H1 (cell line): ENCODE results near the gene ZNF576. TPM values are rescaled to one million over a fixed set of nuclear protein-coding genes. Genes with fewer than 3 reads are reported as not detected.

Experiments used
- CTCF ChIA-PET: fragments of 300-600 bp; sonication (Branson Sonifier 250); formaldehyde crosslinking; loops from one replicate; lab custom pipeline; 2021; ENCODE audit not compliant: partially characterized antibody; lab: Charles Lee
- POLR2A ChIA-PET: fragments of 300-600 bp; sonication (Branson Sonifier 250); formaldehyde crosslinking; loops from one replicate; lab custom pipeline; 2021; ENCODE audit warnings: inconsistent platforms; ENCODE audit not compliant: partially characterized antibody; lab: Charles Lee
- DNase-seq, 2 experiments: peaks; one replicate each; pipeline versions ENCODE4 v3.0.0 to v3.0.0-alpha.2; 2010 to 2022; ENCODE audit warnings: low spot score in 2 of 2, low read depth in 1 of 2, mixed read lengths in 1 of 2
- FAIRE-seq: peaks from 2 replicates; lab custom pipeline; 2011; peaks lifted over from hg19 to GRCh38; lab: Jason Lieb, UNC
- H2AFZ ChIP-seq: 2 replicates; pipeline ENCODE4 v1.8.1; 2012; ENCODE audit warnings: low read length, inconsistent platforms
- H2AK5ac ChIP-seq: 2 replicates; pipeline ENCODE4 v1.6.1; 2013; ENCODE audit warnings: low read depth, low read length
- H2BK120ac ChIP-seq: replicated peaks from 2 replicates; pipeline ENCODE3; 2013; ENCODE audit warnings: low read depth, low read length, inconsistent platforms
- H2BK12ac ChIP-seq: 2 replicates; pipeline ENCODE4 v1.6.1; 2013; ENCODE audit warnings: low read depth, low read length
- H2BK15ac ChIP-seq: 2 replicates; pipeline ENCODE4 v1.6.1; 2013; ENCODE audit warnings: low read length
- H2BK20ac ChIP-seq: 2 replicates; pipeline ENCODE4 v1.6.1; 2013; ENCODE audit warnings: low read length
- H2BK5ac ChIP-seq: 2 replicates; pipeline ENCODE4 v1.6.1; 2013; ENCODE audit warnings: low read depth, low read length
- H3K14ac ChIP-seq: 2 replicates; pipeline ENCODE4 v1.6.1; 2013; ENCODE audit warnings: inconsistent platforms; ENCODE audit not compliant: insufficient read length
- H3K18ac ChIP-seq: 2 replicates; pipeline ENCODE4 v1.6.1; 2013; ENCODE audit warnings: low read length; ENCODE audit errors: extremely low read depth
- H3K23ac ChIP-seq: 2 replicates; pipeline ENCODE4 v1.6.1; 2013; ENCODE audit warnings: inconsistent platforms; ENCODE audit not compliant: insufficient read length
- H3K23me2 ChIP-seq: 2 replicates; pipeline ENCODE4 v1.6.1; 2013; ENCODE audit warnings: low read depth, low read length
- H3K27ac ChIP-seq: 2 replicates; pipeline ENCODE4 v1.6.1; 2011; ENCODE audit warnings: low read depth, low read length, inconsistent platforms
- H3K27me3 ChIP-seq, 4 experiments: replicated peaks in 1 of 4; 1 replicate in 1 of 4; 2 replicates in 3 of 4; pipeline versions ENCODE4 v1.6.1 to v1.8.1; 2011 to 2013; ENCODE audit warnings: low read length in 3 of 4, mild to moderate bottlenecking in 3 of 4, inconsistent platforms in 2 of 4, mixed read lengths in 2 of 4, moderate library complexity in 1 of 4; ENCODE audit not compliant: control insufficient read depth in 3 of 4, insufficient read depth in 3 of 4; ENCODE audit errors: extremely low read depth in 1 of 4
- H3K36me3 ChIP-seq, 4 experiments: 2 replicates each; pipeline versions ENCODE4 v1.6.1 to v1.8.1; 2011 to 2013; ENCODE audit warnings: mild to moderate bottlenecking in 4 of 4, low read length in 3 of 4, moderate library complexity in 2 of 4, control low read depth in 1 of 4, inconsistent platforms in 1 of 4; ENCODE audit not compliant: insufficient read depth in 4 of 4, control insufficient read depth in 2 of 4
- H3K4ac ChIP-seq: replicated peaks from 2 replicates; pipeline ENCODE3; 2013; ENCODE audit warnings: low read length, low read depth, mixed read lengths, inconsistent platforms; ENCODE audit not compliant: insufficient read length
- H3K4me1 ChIP-seq, 4 experiments: replicated peaks in 1 of 4; 1 replicate in 1 of 4; 2 replicates in 3 of 4; pipeline versions ENCODE4 v1.6.1 to v1.8.1; 2011 to 2013; ENCODE audit warnings: low read length in 3 of 4, inconsistent platforms in 2 of 4, mixed read lengths in 1 of 4; ENCODE audit not compliant: insufficient read depth in 4 of 4, control insufficient read depth in 3 of 4
- H3K4me2 ChIP-seq, 2 experiments: 2 replicates each; pipeline versions ENCODE4 v1.6.1 to v1.8.1; 2011 to 2013; ENCODE audit warnings: low read depth in 2 of 2, low read length in 2 of 2, control low read depth in 1 of 2, inconsistent platforms in 1 of 2, mild to moderate bottlenecking in 1 of 2; ENCODE audit not compliant: insufficient read depth in 1 of 2
- H3K4me3 ChIP-seq, 4 experiments: fragments of 200-600, 300-600 bp in 1 of 4; sonication (generic), shearing (Covaris generic), sonication (Bioruptor Twin) in 1 of 4; 2 replicates each; pipeline versions ENCODE4 v1.5.1 to v1.8.1; 2011 to 2016; ENCODE audit warnings: low read length in 4 of 4, low read depth in 3 of 4, control low read depth in 2 of 4, inconsistent platforms in 2 of 4, mild to moderate bottlenecking in 2 of 4, mixed read lengths in 1 of 4, moderate library complexity in 1 of 4; ENCODE audit not compliant: insufficient read depth in 2 of 4; ENCODE audit errors: extremely low read depth in 1 of 4
- H3K56ac ChIP-seq: replicated peaks from 2 replicates; pipeline ENCODE3; 2013; ENCODE audit warnings: low read depth, mild to moderate bottlenecking, mixed read lengths, low read length, inconsistent platforms; ENCODE audit not compliant: insufficient read length
- H3K79me1 ChIP-seq: 2 replicates; pipeline ENCODE4 v1.6.1; 2013; ENCODE audit warnings: low read depth, low read length, control low read depth
- H3K79me2 ChIP-seq, 2 experiments: 2 replicates each; pipeline versions ENCODE4 v1.6.1 to v1.8.1; 2012 to 2013; ENCODE audit warnings: low read length in 2 of 2, mild to moderate bottlenecking in 2 of 2, inconsistent platforms in 1 of 2; ENCODE audit not compliant: insufficient read depth in 2 of 2, control insufficient read depth in 1 of 2
- H3K9ac ChIP-seq, 4 experiments: replicated peaks in 1 of 4; 1 replicate in 1 of 4; 2 replicates in 3 of 4; pipeline versions ENCODE4 v1.6.1 to v1.8.1; 2011 to 2013; ENCODE audit warnings: low read depth in 3 of 4, low read length in 3 of 4, control low read depth in 2 of 4, mild to moderate bottlenecking in 2 of 4, moderate library complexity in 2 of 4, inconsistent platforms in 1 of 4; ENCODE audit errors: extremely low read depth in 1 of 4
- H3K9me3 ChIP-seq, 2 experiments: 2 replicates each; pipeline versions ENCODE4 v1.6.1 to v1.8.1; 2012 to 2013; ENCODE audit warnings: mild to moderate bottlenecking in 2 of 2, moderate library complexity in 2 of 2, control low read depth in 1 of 2, inconsistent platforms in 1 of 2, low read depth in 1 of 2, low read length in 1 of 2, mixed read lengths in 1 of 2; ENCODE audit not compliant: insufficient read depth in 2 of 2
- H4K20me1 ChIP-seq, 2 experiments: replicated peaks in 1 of 2; 2 replicates each; pipeline versions ENCODE3 to v1.8.1; 2011 to 2013; ENCODE audit warnings: inconsistent platforms in 2 of 2, low read length in 2 of 2, mild to moderate bottlenecking in 1 of 2; ENCODE audit not compliant: insufficient read depth in 2 of 2, control insufficient read depth in 1 of 2
- H4K5ac ChIP-seq: 2 replicates; pipeline ENCODE4 v1.6.1; 2013; ENCODE audit warnings: low read length, low read depth, mixed read lengths, inconsistent platforms; ENCODE audit not compliant: insufficient read length
- H4K8ac ChIP-seq: 2 replicates; pipeline ENCODE4 v1.8.0; 2013; ENCODE audit warnings: mild to moderate bottlenecking, moderate library complexity, low read length, inconsistent platforms; ENCODE audit not compliant: insufficient read depth; ENCODE audit errors: extremely low read depth
- H4K91ac ChIP-seq: replicated peaks from 2 replicates; pipeline ENCODE3; 2013; ENCODE audit warnings: low read length, mixed read lengths, inconsistent platforms; ENCODE audit not compliant: insufficient read length
- BACH1 ChIP-seq: IDR thresholded peaks from 2 replicates; pipeline ENCODE4 v1.6.1; 2012; ENCODE audit warnings: low read length, improper control_type of control experiment
- CEBPB ChIP-seq: IDR thresholded peaks from 2 replicates; pipeline ENCODE4 v1.6.1; 2012; ENCODE audit warnings: low read depth, low read length
- GABPA ChIP-seq: IDR thresholded peaks from 2 replicates; pipeline ENCODE4 v1.6.1; 2011; ENCODE audit warnings: mild to moderate bottlenecking, low read length, moderate library complexity, borderline replicate concordance; ENCODE audit not compliant: insufficient read depth
- HDAC2 ChIP-seq, 2 experiments: fragments of 300-600 bp in 1 of 2; sonication (generic) in 1 of 2; IDR thresholded peaks; 2 replicates each; pipeline ENCODE4 v1.6.1; 2011 to 2012; ENCODE audit warnings: low read depth in 2 of 2, low read length in 2 of 2, mild to moderate bottlenecking in 2 of 2, moderate library complexity in 2 of 2, borderline replicate concordance in 1 of 2, inconsistent platforms in 1 of 2
- KDM4A ChIP-seq: IDR thresholded peaks from one replicate; pipeline ENCODE4 v1.7.1; 2012; ENCODE audit warnings: low read depth, mild to moderate bottlenecking, moderate library complexity, low read length, inconsistent platforms; ENCODE audit not compliant: severe bottlenecking
- KDM5A ChIP-seq: fragments of 200-600 bp; IDR thresholded peaks from 2 replicates; pipeline ENCODE4 v1.7.1; 2012; ENCODE audit warnings: mild to moderate bottlenecking, low read length, inconsistent platforms, mixed read lengths
- PHF8 ChIP-seq: fragments of 200-600 bp; sonication (generic); conservative IDR thresholded peaks from 2 replicates; pipeline ENCODE4 v1.7.1; 2012; ENCODE audit warnings: low read depth, mild to moderate bottlenecking, inconsistent platforms, low read length, moderate library complexity
- POU5F1 ChIP-seq: IDR thresholded peaks from 2 replicates; pipeline ENCODE4 v1.6.1; 2011; ENCODE audit warnings: low read depth, mild to moderate bottlenecking, low read length, moderate library complexity
- SUZ12 ChIP-seq: fragments of 200-600 bp; sonication (generic); IDR thresholded peaks from 2 replicates; pipeline ENCODE4 v1.6.1; 2012; ENCODE audit warnings: mild to moderate bottlenecking, inconsistent platforms, low read length, moderate library complexity, mixed read lengths
- WGBS, 2 experiments: shearing (Covaris generic) in 1 of 2; methylation state at CpG; one replicate each; pipeline versions ENCODE4 v1.1.6 to v1.1.7; 2013 to 2015; ENCODE audit warnings: low lambda C conversion rate in 2 of 2, mixed read lengths in 2 of 2, inconsistent platforms in 1 of 2, low coverage in 1 of 2, missing lambda C conversion rate in 1 of 2; ENCODE audit not compliant: insufficient replicate concordance in 2 of 2, insufficient coverage in 1 of 2, insufficient read length in 1 of 2; ENCODE audit errors: extremely low coverage in 1 of 2, missing lambda C conversion rate in 1 of 2; 5-methylcytosine and 5-hydroxymethylcytosine counted together
- polyA plus RNA-seq, 7 experiments: library from polyadenylated mRNA; depleted of rRNA in 3 of 7; stranded (reverse) in 5 of 7; unstranded in 2 of 7; fragments of >200 nt in 5 of 7; fragments of 200-250 nt in 2 of 7; gene quantifications; 1 replicate in 5 of 7; 2 replicates in 1 of 7; 4 replicates in 1 of 7; pipeline versions ENCODE4 v1.2.1 to v1.2.3, GENCODE V29; 2011 to 2013; ENCODE audit warnings: missing spikeins in 2 of 7, mixed read lengths in 2 of 7
- total RNA-seq: library from RNA; stranded (reverse); fragmentation: NEBNext Ultra II Directional; extraction: Animal tissue kit (Norgen Biotek cat#: 25700); gene quantifications from 2 replicates; pipeline ENCODE4 v1.2.1, GENCODE V29; 2021
- TF ChIP-seq, protein P1 (sequence below): IDR thresholded peaks from 2 replicates; pipeline ENCODE4 v1.6.1; 2012; ENCODE audit warnings: inconsistent platforms

Gene ZNF576
- total and polyA plus RNA-seq, 2 of the 8 experiments (the other 6 are each of a cell fraction or from before 2014, with no cell fraction given) = 13.6 to 32.4 TPM

- H4K5ac ChIP-seq = no peak overlapping the region
- no peak for FAIRE-seq
- no peak overlapping the region for H3K56ac ChIP-seq
- no peak overlapping the region for H2BK12ac ChIP-seq
- H3K27me3 ChIP-seq = no peaks in the 10 kb centered on the region
- H3K4me2 ChIP-seq = no peak overlapping the region
- H2AK5ac ChIP-seq = no peak overlapping the region
- CTCF ChIA-PET = interaction anchor here (1.2 to 5.6 kb wide), 2 partner anchors 13 to 33 kb away, joined by 3 to 42 read pairs; partner anchors contain the start of genes IRGQ, PINLYP, XRCC1 and ZNF576
- H4K91ac ChIP-seq = no peak overlapping the region
- H3K23ac ChIP-seq = no peak overlapping the region
- no peak overlapping the region for H2AFZ ChIP-seq
- H3K23me2 ChIP-seq = no peaks in the 10 kb centered on the region
- no peak overlapping the region for H2BK5ac ChIP-seq
- 93% methylated on average over 6 of the region's 6 CpGs; no CpG with 5 or more reads in 1 of the 2 experiments for WGBS, 2 experiments
- no peak overlapping the region for H3K4ac ChIP-seq
- no peak overlapping the region for H2BK20ac ChIP-seq
- H2BK15ac ChIP-seq = no peak overlapping the region
- DNase-seq = no peak
- H3K79me2 ChIP-seq = no peaks in the 10 kb centered on the region
- peaks cover 0 to 8% of the 10 kb centered on the region in 2 experiments for H4K20me1 ChIP-seq
- H3K18ac ChIP-seq = no peak overlapping the region
- no peak for TF ChIP-seq GABPA
- TF ChIP-seq SUZ12 = no peak
- TF ChIP-seq BACH1 = no peak
- TF ChIP-seq, protein P1, sequence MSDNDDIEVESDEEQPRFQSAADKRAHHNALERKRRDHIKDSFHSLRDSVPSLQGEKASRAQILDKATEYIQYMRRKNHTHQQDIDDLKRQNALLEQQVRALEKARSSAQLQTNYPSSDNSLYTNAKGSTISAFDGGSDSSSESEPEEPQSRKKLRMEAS = no peak
- no peak for TF ChIP-seq KDM4A
- no peak for TF ChIP-seq PHF8
- no peak for TF ChIP-seq CEBPB
- TF ChIP-seq KDM5A = no peak
- no peak for TF ChIP-seq HDAC2 (IDR thresholded peaks at IDR 0.05; ENCODE audit: borderline replicate concordance in 1 of 2, low read depth in 2 of 2, low read length in 2 of 2)
- no peak for TF ChIP-seq POU5F1
- H3K79me1 ChIP-seq = no peaks in the 10 kb centered on the region; the same call in 1 of the 2 replicates
- H3K36me3 ChIP-seq = peaks cover 0 to 8% (median 0%) of the 10 kb centered on the region in 4 experiments; a peak in 2 of 8 replicates
- POLR2A ChIA-PET = interaction anchor here (0.9 to 1.1 kb wide), 2 partner anchors 13 to 20 kb away, joined by 3 to 4 read pairs; partner anchors contain the start of gene XRCC1
- H4K8ac ChIP-seq = no peak overlapping the region
- H3K9me3 ChIP-seq = no peaks in the 10 kb centered on the region
- H3K27ac ChIP-seq = no peak overlapping the region
- H3K14ac ChIP-seq = no peak overlapping the region
- H3K9ac ChIP-seq = no peak overlapping the region
- H3K4me1 ChIP-seq = no peaks in the 10 kb centered on the region
- no peak overlapping the region for H3K4me3 ChIP-seq
- no peak overlapping the region for H2BK120ac ChIP-seq
Observed at GRCh38 chr19:43562226-43562697, 34.1 kb upstream of the ZNF576 start.
